T follicular helper cell (primary cell): ENCODE results near the gene LRRC74B.
"Not testable (repeated sequence)": the region's sequence is repeated elsewhere in the genome, so short reads cannot be mapped to it uniquely, and the experiment has no call there.

Source experiments
- DNase-seq: peaks from one replicate; pipeline ENCODE4 v3.0.0-alpha.2; 2020; ENCODE audit warnings: low read depth

Gene LRRC74B

GRCh38 chr22:21077884-21078508, 32.2 kb downstream of the LRRC74B start:
- no peak for DNase-seq

GRCh38 chr22:21078916-21079315, 33.2 kb downstream of the LRRC74B start:
- no peak for DNase-seq

DNA sequence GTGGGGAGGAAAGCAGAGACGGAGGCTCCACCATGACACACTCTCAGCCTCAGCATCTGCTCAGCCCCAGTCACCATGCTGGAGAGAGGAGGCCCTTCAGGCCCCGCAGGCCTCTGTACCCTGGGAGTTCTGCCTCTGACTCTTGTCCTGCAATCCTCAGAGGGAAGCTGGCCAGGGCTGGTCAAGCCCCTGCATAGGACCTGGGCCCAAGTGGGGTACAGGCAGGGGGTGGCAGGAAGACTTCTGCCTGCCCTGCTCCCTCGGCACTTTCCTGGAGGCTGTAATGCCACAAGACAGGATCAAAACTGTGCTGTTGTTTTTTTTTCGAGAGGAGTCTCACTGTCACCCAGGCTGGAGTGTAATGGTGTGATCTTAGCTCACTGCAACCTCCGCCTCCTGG, 33.7 kb downstream of the LRRC74B start:
- no peak for DNase-seq

DNA sequence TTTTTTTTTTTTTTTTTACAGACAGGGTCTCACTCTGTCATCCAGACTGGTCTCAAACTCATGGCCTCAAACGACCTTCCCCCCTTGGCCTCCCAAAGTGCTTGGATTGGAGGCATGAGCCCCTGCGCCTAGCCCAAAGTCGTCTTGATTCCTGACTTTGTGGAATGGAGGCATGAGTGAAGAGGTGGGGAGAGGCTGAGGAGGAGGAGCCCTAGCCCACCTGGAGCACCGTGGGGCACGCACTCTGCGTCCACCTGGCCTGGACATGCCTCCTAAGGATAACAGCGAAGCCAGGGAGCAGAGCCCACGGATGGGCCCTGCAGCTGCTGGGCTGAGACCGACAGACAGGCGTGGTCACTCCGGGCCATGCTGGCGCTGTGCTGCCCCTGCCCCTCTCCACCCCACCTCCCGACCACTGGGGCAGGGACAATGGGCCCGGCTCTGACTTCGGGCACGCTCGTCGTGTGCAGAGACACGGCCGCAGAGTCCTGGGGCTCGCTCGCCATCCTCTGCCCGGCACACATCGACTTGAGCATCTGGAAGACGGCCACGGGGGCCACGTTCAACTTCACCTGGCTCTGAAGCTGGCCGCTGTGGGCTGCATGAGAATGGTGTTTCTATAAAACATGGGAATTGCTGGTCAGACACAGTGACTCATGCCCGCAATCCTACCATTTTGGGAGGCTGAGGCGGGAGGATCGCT, 34.8 kb downstream of the LRRC74B start:
- no peak for DNase-seq

DNA sequence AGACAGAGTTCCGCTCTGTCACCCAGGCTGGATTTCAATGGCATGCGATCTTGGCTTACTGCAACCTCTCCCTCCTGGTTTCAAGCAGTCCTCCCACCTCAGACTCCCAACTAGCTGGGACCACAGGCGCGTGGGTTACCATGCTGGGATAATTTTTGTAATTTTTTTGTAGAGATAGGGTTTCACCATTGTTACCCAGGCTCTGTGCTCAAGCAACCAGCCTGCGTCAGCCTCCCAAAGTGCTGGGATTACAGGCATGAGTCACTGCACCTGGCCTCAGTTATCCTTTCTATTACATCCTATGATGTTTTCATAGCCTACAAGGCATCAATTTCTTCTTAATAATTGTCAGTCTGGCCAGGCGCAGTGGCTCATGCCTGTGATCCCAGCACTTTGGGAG, 36.5 kb downstream of the LRRC74B start:
- DNase-seq = no peak

DNA sequence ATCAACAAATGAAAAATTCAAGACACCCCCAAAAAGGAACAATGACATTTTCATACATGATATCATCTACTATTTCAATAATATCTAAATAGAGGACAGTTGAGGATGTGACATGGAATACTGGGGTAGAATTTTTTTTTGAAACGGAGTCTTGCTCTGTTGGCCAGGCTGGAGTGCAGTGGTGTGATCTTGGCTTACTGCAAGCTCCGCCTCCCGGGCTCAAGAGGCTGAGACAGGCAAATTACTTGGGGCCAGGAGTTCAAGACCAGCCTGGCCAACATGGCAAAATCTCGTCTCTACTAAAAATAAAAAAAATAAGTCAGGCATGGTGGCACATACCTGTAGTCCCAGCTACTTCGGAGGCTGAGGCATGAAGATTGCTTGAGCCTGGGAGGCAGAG, 41.4 kb downstream of the LRRC74B start:
- DNase-seq = no peak

DNA sequence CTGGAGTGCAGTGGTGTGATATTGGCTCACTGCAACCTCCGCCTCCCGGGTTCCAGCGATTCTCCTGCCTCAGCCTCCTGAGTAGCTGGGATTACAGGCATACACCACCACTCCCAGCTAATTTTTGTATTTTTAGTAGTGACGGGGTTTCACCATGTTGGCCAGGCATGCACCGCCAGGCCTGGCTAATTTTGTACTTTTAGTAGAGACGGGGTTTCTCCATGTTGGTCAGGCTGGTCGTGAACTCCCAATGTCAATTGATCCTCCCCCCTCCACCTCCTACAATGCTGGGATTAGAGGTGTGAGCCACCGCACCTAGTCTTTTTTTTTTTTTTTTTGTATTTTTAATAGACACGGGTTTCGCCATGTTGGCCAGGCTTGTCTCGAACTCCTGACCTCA, 42.2 kb downstream of the LRRC74B start:
- not testable (repeated sequence) for DNase-seq

DNA sequence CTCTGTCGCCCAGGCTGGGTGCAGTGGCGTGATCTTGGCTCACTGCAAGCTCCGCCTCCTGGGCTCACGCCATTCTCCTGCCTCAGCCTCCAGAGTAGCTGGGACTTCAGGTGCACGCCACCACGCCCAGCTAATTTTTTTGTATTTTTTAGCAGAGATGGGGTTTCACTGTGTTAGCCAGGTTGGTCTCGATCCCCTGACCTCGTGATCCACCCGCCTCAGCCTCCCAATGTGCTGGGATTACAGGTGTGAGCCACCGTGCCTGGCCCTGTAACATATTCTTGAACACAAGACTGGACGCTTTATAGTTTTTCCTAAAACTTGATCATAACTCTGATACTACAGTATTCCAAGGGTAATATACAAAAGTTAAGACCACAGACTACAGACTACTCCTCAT, 45.5 kb downstream of the LRRC74B start:
- not testable (repeated sequence) for DNase-seq

DNA sequence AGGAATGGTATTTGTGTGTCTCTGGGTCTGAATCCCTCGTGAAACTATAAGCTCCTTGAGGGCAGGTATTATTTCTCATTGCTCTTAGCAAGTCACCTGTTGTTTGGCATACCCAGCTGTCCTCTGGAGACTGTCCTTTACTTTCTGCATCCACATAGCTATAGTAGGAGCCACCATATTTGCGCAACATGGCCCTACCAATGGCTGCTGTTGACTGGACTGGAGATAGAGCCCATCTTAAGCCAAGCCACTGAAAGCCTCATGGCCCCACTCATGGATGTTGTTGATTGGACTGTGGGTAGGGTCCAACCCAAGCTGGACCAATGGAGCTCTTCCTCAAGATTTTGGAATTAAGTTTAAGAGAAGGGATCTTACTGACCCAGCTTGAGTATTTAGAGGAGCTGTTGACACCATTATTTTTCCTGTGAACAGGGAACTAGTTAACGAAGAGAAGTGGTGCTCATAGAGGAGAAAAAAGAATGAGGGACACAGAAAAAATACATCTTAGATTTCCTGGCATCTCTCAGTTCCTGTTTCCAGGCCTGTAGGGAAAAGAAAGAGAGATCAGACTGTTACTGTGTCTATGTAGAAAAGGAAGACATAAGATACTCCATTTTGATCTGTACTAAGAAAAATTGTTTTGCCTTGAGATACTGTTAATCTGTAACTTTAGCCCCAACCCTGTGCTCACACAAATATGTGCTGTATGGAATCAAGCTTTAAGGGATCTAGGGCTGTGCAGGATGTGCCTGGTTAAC, 47.2 kb downstream of the LRRC74B start:
- no peak for DNase-seq

- DNase-seq = not testable (repeated sequence)
These were observed 47.9 kb downstream of the LRRC74B start for GRCh38 chr22:21093555-21094137.

GRCh38 chr22:21094911-21095772, 49.4 kb downstream of the LRRC74B start:
- DNase-seq = no peak

- DNase-seq = no peak
These were observed 50.0 kb downstream of the LRRC74B start for GRCh38 chr22:21095773-21096107.

GRCh38 chr22:21096878-21097277, 51.1 kb downstream of the LRRC74B start:
- not testable (repeated sequence) for DNase-seq

DNA sequence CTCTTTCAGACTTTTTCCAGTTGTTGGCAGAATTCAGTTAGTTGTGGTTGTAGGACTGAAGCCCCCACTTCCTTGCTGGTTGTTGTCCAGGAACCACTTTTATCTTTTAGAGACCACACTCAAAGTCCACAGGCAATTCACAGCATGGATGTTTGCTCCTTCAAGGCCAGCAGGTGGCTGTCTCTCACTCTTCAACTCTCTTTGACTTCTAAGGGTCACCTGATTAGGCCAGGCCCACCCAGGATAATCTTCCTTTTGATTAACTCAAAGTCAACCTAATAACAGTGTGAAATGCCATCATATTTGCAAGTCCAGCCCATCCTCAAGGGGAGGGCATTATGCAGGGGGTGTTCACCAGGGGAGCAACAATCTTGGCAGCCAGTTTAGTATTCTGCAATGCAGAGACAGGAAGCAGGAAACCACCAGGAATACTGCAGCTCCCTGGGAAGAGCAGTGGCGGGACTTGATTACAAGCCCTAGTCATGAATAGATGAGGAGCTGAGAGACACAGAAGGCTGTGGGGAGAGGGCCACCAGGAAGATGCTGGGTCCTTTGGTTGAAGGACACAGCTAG, 52.4 kb downstream of the LRRC74B start:
- no peak for DNase-seq

GRCh38 chr22:21099578-21099977, 53.8 kb downstream of the LRRC74B start:
- no peak for DNase-seq

GRCh38 chr22:21100149-21101032, 54.6 kb downstream of the LRRC74B start:
- DNase-seq = no peak

- DNase-seq = no peak
These were observed 56.3 kb downstream of the LRRC74B start for GRCh38 chr22:21101877-21102638.

GRCh38 chr22:21102659-21103267, 57.0 kb downstream of the LRRC74B start:
- peak; percentile 53 for DNase-seq

- no peak for DNase-seq
These were observed 57.9 kb downstream of the LRRC74B start for GRCh38 chr22:21103633-21104032.
